HEK293T (cell line): Measurements from ENCODE around the gene CCDC167.

Experiments
- CTCF ChIA-PET: fragments of 350-600 bp; formaldehyde crosslinking; extraction: SDS; loops from one replicate; lab custom pipeline; 2021; ENCODE audit warnings: antibody characterized with exemption, inconsistent platforms; lab: Yijun Ruan, JAX
- POLR2A ChIA-PET: fragments of 350-600 bp; formaldehyde crosslinking; extraction: SDS; loops from one replicate; lab custom pipeline; 2020; ENCODE audit warnings: antibody characterized with exemption, inconsistent platforms; lab: Yijun Ruan, JAX
- DNase-seq: peaks from one replicate; pipeline ENCODE4 v3.0.0; 2012; ENCODE audit warnings: mixed read lengths; ENCODE audit errors: extremely low spot score
- ARNT ChIP-seq: fragments of 450-650 bp; IDR thresholded peaks from 2 replicates; pipeline ENCODE4 v1.6.1; 2017; ENCODE audit warnings: mild to moderate bottlenecking
- BHLHE40 ChIP-seq: fragments of 450-650 bp; IDR thresholded peaks from 2 replicates; pipeline ENCODE4 v1.6.1; 2016; ENCODE audit warnings: mild to moderate bottlenecking, moderate library complexity, borderline replicate concordance
- CTBP1 ChIP-seq: fragments of 450-650 bp; IDR thresholded peaks from 2 replicates; pipeline ENCODE4 v1.6.1; 2016; ENCODE audit warnings: borderline replicate concordance
- ELF4 ChIP-seq: fragments of 450-650 bp; IDR thresholded peaks from 2 replicates; pipeline ENCODE4 v1.6.1; 2017; ENCODE audit warnings: antibody characterized with exemption
- FOXA1 ChIP-seq: fragments of 450-650 bp; IDR thresholded peaks from 2 replicates; pipeline ENCODE4 v1.6.1; 2016; ENCODE audit warnings: mild to moderate bottlenecking
- FOXK2 ChIP-seq: fragments of 450-650 bp; IDR thresholded peaks from 2 replicates; pipeline ENCODE4 v1.6.1; 2016; ENCODE audit warnings: mild to moderate bottlenecking
- FOXM1 ChIP-seq: fragments of 450-650 bp; IDR thresholded peaks from 2 replicates; pipeline ENCODE4 v1.6.1; 2017; ENCODE audit warnings: mild to moderate bottlenecking, borderline replicate concordance
- HDGF ChIP-seq: fragments of 450-650 bp; IDR thresholded peaks from 2 replicates; pipeline ENCODE4 v1.6.1; 2017; ENCODE audit warnings: antibody characterized with exemption, borderline replicate concordance
- L3MBTL2 ChIP-seq: fragments of 450-650 bp; conservative IDR thresholded peaks from 2 replicates; pipeline ENCODE4 v1.6.1; 2016; ENCODE audit warnings: mild to moderate bottlenecking
- LEF1 ChIP-seq: fragments of 450-650 bp; IDR thresholded peaks from 2 replicates; pipeline ENCODE4 v1.6.1; 2017; ENCODE audit warnings: mild to moderate bottlenecking, borderline replicate concordance
- NFRKB ChIP-seq: fragments of 450-650 bp; IDR thresholded peaks from 2 replicates; pipeline ENCODE4 v1.6.1; 2016; ENCODE audit warnings: mild to moderate bottlenecking, moderate library complexity
- SP1 ChIP-seq: fragments of 450-650 bp; IDR thresholded peaks from 2 replicates; pipeline ENCODE4 v1.6.1; 2017
- SUZ12 ChIP-seq: fragments of 450-650 bp; IDR thresholded peaks from 2 replicates; pipeline ENCODE4 v1.6.1; 2016; ENCODE audit warnings: mild to moderate bottlenecking
- TARDBP ChIP-seq: fragments of 450-650 bp; IDR thresholded peaks from 2 replicates; pipeline ENCODE4 v1.6.1; 2016
- ZNF384 ChIP-seq: fragments of 450-650 bp; IDR thresholded peaks from 2 replicates; pipeline ENCODE4 v1.6.1; 2016
- TF ChIP-seq, protein P1 (sequence below): fragments of 450-650 bp; IDR thresholded peaks from 2 replicates; pipeline ENCODE4 v1.6.1; 2016

CCDC167 gene

GRCh38 chr6:37479266-37479854 lies 20.3 kb downstream of the CCDC167 start:
- POLR2A ChIA-PET = interaction anchor here (1.1 kb wide), 1 partner anchor 45 kb away, joined by 3 read pairs; no protein-coding TSS in a partner anchor
- DNase-seq = no peak
- CTCF ChIA-PET = no interaction called here
- TF ChIP-seq CTBP1 (no peak), BHLHE40 (no peak), HDGF (no peak)

DNA sequence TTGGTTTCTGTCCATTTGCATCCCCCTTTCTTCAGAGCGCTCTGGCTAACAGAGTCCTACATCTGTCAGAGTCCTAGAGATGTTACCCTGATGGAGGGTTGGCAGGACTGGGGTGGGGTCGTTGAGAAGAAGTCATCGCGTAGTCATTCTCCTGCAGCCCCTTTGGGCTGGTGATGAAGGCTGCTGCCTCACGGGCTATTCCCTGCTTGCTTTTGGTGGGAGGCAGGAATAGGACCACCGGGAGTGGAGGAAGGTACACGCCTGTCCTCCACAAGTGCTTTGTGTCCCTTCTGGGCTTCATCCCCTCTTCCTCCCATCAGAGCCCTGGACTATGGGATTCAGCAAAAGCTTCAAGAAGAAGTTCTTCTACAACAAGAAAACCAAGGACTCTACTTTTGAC lies 20.9 kb downstream of the CCDC167 start:
- DNase-seq = no peak
- ChIA-PET CTCF (interaction anchor here (1.0 kb wide), 1 partner anchor 158 kb away, joined by 3 read pairs; no protein-coding TSS in a partner anchor), POLR2A (interaction anchor here (1.1 kb wide), 1 partner anchor 45 kb away, joined by 3 read pairs; no protein-coding TSS in a partner anchor)
- TF ChIP-seq FOXK2 (no peak), ARNT (no peak), FOXM1 (no peak), L3MBTL2 (no peak), HDGF (no peak), FOXA1 (no peak), NFRKB (no peak), LEF1 (no peak), SP1 (no peak), ELF4 (no peak), CTBP1 (no peak), ZNF384 (no peak), BHLHE40 (no peak), SUZ12 (no peak), TARDBP (no peak)
- TF ChIP-seq, protein P1, sequence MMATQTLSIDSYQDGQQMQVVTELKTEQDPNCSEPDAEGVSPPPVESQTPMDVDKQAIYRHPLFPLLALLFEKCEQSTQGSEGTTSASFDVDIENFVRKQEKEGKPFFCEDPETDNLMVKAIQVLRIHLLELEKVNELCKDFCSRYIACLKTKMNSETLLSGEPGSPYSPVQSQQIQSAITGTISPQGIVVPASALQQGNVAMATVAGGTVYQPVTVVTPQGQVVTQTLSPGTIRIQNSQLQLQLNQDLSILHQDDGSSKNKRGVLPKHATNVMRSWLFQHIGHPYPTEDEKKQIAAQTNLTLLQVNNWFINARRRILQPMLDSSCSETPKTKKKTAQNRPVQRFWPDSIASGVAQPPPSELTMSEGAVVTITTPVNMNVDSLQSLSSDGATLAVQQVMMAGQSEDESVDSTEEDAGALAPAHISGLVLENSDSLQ = no peak

- ChIA-PET POLR2A (no interaction called here), CTCF (interaction anchor here (1.0 kb wide), 1 partner anchor 157 kb away, joined by 3 read pairs; no protein-coding TSS in a partner anchor)
- DNase-seq = no peak
- TF ChIP-seq SP1 = no peak
- TF ChIP-seq L3MBTL2 = no peak
- no peak for TF ChIP-seq HDGF
- TF ChIP-seq FOXA1 = no peak
- no peak for TF ChIP-seq ELF4
- no peak for TF ChIP-seq NFRKB
- no peak for TF ChIP-seq TARDBP
- TF ChIP-seq ZNF384 = no peak
- TF ChIP-seq ARNT = no peak
- no peak for TF ChIP-seq CTBP1
- TF ChIP-seq FOXK2 = no peak
Observed at GRCh38 chr6:37477656-37478435, 21.8 kb downstream of the CCDC167 start.

GRCh38 chr6:37477191-37477590 lies 22.5 kb downstream of the CCDC167 start:
- ChIA-PET POLR2A (no interaction called here), CTCF (no interaction called here)
- DNase-seq = no peak
- TF ChIP-seq NFRKB (no peak), ELF4 (no peak), L3MBTL2 (no peak), FOXM1 (no peak), ARNT (no peak), FOXA1 (no peak), HDGF (no peak), TARDBP (no peak), SUZ12 (no peak)
- TF ChIP-seq, protein P1 = no peak

DNA sequence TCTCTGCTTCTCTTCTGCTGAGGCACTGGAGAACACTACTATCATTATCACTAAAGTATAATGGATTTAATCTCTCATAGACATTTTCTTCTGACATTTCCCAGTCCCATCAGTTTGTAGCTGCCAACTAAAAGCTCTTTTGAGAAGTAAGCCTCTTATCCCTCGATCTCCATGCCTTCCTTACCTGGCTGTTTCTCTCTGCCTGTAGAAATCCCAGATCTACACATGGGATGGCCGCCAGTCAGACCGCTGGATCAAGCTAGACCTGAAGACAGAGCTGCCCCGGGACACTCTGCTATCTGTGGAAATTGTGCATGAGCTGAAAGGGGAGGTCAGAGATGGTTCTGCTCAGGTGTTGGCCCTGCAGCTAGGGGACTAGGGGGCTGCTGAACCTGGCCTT lies 25.4 kb downstream of the CCDC167 start:
- no peak for TF ChIP-seq ZNF384
- POLR2A ChIA-PET = no interaction called here
- DNase-seq = no peak
- CTCF ChIA-PET = no interaction called here

- DNase-seq = no peak
- ChIA-PET CTCF (no interaction called here), POLR2A (no interaction called here)
- TF ChIP-seq, protein P1 = no peak
- TF ChIP-seq NFRKB (no peak), SUZ12 (no peak), BHLHE40 (no peak), FOXA1 (no peak), ARNT (no peak), SP1 (no peak), HDGF (no peak), ZNF384 (no peak), CTBP1 (no peak), ELF4 (no peak)
Observed at GRCh38 chr6:37473364-37474095, 26.2 kb downstream of the CCDC167 start.
